ENCODE measurements around the gene PPP6R2.

DNA sequence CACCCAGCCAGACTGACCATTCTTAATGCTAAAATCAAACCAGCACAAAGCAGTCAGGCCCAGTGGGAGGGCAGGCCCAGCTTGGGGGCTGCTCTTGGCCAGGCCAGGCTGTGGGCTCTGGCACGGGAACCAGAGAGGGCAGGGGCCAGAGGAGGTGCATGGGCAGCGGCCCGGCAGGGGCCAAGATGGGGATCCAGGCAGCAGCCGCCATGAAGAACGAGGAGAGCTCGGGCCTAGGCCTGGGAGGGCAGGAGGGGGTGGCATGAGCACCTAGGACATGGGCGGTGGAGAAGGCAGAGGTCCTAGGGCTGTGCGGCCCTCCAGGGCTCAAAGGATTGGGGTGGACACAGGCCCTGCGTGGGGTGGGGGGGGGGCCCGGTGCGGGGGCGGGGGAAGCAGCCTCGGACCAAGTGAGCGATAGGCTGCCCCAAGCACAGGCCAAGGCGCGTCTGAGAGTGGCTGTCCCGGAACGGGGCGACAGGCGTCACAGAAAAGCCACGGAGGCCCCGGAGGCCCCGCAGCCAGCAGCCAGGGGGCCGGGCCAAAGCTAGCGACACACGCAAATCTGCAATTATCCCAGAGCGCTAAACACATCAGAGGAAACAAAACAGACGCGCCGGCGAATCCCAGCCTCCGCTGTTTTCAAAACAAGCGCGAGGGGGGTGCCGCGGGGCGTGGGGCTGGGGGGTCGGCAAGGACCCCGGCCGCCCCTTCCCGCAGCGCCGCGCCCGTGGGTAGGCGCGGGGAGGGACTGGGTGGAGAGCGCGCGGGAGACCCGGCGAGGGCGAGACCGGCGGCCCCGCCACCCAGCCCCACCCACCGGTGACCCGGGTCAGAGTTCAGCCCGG, 44.0 kb upstream of the PPP6R2 start:
- TF ChIP-seq NFIC (IDR thresholded peaks at IDR 0.05) = no peak
- no peak for TF ChIP-seq CREB1 (IDR thresholded peaks at IDR 0.05; ENCODE audit: low read depth)
- TF ChIP-seq, protein P1, sequence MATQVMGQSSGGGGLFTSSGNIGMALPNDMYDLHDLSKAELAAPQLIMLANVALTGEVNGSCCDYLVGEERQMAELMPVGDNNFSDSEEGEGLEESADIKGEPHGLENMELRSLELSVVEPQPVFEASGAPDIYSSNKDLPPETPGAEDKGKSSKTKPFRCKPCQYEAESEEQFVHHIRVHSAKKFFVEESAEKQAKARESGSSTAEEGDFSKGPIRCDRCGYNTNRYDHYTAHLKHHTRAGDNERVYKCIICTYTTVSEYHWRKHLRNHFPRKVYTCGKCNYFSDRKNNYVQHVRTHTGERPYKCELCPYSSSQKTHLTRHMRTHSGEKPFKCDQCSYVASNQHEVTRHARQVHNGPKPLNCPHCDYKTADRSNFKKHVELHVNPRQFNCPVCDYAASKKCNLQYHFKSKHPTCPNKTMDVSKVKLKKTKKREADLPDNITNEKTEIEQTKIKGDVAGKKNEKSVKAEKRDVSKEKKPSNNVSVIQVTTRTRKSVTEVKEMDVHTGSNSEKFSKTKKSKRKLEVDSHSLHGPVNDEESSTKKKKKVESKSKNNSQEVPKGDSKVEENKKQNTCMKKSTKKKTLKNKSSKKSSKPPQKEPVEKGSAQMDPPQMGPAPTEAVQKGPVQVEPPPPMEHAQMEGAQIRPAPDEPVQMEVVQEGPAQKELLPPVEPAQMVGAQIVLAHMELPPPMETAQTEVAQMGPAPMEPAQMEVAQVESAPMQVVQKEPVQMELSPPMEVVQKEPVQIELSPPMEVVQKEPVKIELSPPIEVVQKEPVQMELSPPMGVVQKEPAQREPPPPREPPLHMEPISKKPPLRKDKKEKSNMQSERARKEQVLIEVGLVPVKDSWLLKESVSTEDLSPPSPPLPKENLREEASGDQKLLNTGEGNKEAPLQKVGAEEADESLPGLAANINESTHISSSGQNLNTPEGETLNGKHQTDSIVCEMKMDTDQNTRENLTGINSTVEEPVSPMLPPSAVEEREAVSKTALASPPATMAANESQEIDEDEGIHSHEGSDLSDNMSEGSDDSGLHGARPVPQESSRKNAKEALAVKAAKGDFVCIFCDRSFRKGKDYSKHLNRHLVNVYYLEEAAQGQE (IDR thresholded peaks at IDR 0.05; ENCODE audit: low read depth) = no peak
- TF ChIP-seq YY1 (IDR thresholded peaks at IDR 0.05; ENCODE audit: low read depth) = no peak
- no peak for TF ChIP-seq TAF1 (IDR thresholded peaks at IDR 0.05; ENCODE audit: low read depth)
- no peak for TF ChIP-seq FOXM1 (IDR thresholded peaks at IDR 0.05; ENCODE audit: borderline replicate concordance, low read depth)
- no peak for TF ChIP-seq TEAD4 (IDR thresholded peaks at IDR 0.05)
- no peak for TF ChIP-seq CEBPB (IDR thresholded peaks at IDR 0.05)
- no peak for TF ChIP-seq ZBTB7A (IDR thresholded peaks at IDR 0.05; ENCODE audit: low read depth)
- no peak for TF ChIP-seq EP300 (IDR thresholded peaks at IDR 0.05; ENCODE audit: borderline replicate concordance)
- TF ChIP-seq, protein P2, sequence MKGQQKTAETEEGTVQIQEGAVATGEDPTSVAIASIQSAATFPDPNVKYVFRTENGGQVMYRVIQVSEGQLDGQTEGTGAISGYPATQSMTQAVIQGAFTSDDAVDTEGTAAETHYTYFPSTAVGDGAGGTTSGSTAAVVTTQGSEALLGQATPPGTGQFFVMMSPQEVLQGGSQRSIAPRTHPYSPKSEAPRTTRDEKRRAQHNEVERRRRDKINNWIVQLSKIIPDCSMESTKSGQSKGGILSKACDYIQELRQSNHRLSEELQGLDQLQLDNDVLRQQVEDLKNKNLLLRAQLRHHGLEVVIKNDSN (IDR thresholded peaks at IDR 0.05) = no peak
- TF ChIP-seq, protein P3, sequence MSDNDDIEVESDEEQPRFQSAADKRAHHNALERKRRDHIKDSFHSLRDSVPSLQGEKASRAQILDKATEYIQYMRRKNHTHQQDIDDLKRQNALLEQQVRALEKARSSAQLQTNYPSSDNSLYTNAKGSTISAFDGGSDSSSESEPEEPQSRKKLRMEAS (IDR thresholded peaks at IDR 0.05) = no peak
- no peak for TF ChIP-seq EGR1 (IDR thresholded peaks at IDR 0.05)
